Stimulated activated CD4-positive, alpha-beta T cell treated with anti-CD3 and anti-CD28 coated beads, Interleukin-4, amount 100 ng/mL, for 48 hours (primary cell): ENCODE results near the gene DLEC1.

Experiments used
- DNase-seq, 2 donors: peaks; one replicate each; pipeline ENCODE4 v3.0.0-alpha.2; 2020; ENCODE audit warnings: low read depth in 2 of 2

DLEC1 gene

DNA sequence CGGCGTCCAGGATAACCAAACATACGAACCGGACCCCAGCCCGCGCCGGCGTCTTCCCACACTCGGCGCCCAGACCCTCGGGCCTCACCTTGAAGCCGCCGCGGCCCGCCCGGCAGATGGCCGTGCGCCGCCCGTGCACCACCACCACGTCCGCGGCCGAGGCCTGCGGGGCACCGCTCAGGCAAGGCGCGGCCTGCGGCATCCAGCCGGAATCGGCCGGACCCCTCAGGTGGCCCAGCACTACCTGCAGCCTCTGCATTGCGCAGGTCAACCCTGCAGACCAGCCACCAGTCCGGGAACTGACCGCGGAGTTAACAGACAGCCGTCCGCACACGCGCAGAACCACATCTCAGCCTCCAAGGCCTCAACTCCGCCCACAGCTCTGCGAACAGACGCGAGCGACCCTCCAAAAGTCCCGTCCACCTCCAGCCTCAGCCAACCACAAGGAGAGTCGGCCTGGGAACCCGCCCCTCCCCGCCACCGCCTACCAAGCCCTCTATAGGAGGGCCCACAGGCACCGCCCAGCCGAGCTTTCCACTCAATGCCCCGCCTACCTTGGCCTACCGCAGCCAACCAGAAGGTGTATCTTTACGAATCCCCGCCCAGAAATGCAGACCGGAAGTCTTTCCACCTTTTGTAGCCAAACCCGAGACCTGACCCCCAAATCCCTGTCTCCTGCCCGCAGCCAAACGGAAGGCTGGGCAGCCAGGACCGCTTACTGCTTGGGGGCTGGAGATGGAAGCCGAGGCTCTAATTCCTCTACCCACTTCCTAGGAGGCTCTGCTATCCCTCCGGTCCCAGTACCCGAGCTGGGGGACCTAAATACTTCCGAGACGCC, 98.0 kb downstream of the DLEC1 start, which contains the start of gene ACAA1:
Gene ACAA1, minus strand, starts transcription at position 351 of the 838 bp plus-strand sequence. Its CDS starts 92 bp downstream, at position 259.
- DNase-seq: peak; percentile 96 to 99

DNA sequence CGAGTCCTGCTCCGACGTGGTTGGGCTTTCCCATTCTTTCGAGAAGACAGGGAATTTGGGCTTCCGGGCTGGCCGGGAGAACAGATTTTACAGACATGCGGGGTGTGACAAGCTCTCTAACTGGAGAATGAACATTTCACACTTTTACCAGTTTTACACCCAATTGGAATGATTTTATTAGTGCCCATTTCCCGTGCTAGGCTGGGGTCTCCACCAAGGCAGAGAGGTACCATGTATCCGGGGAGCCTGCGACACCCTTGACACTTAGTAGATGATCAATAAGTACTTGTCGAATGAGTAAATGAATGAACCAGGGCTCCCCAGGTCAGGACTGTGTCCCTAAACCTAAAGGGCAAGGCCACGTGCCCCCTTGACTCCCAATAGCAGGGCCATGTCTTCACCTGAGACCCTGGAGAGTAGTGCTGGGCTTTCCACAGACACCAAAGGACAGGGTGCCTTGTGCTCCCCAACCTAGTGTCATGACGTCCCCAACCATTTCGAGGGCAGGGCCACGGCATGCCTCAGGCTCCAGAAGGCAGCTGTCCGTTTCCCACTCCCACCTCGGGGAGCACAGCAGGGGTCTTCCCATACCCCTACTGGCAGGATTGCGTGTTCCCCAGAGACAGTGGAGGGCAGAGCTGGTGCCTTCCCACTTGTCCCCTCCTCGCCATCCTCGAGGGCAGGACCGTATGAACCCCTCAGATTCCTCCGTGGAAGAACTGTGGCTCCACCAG, 98.8 kb downstream of the DLEC1 start:
- peak; percentile 12 to 16 for DNase-seq

- peak; percentile 76 to 79 for DNase-seq
These were observed 99.6 kb downstream of the DLEC1 start, which contains the start of gene MYD88 for GRCh38 chr3:38138349-38139190. MYD88 (plus strand) TSS chr3:38138661; CDS start chr3:38138701, 40 bp downstream.

GRCh38 chr3:38139191-38139590, 100.2 kb downstream of the DLEC1 start:
- DNase-seq: no peak

DNA sequence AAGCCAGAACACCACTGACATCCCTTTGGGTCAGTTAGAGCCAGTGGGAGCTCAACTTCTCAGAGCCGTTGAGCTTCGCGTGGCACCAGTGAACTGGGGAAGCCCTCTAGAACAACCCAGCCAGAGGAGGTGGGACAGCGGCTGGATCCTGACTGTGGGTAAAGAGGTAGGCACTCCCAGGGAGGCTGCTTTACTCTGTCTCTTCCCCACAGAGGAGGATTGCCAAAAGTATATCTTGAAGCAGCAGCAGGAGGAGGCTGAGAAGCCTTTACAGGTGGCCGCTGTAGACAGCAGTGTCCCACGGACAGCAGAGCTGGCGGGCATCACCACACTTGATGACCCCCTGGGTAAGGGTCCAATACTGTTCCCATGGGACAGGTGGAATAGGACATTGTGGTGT, 100.6 kb downstream of the DLEC1 start:
- no peak for DNase-seq

DNA sequence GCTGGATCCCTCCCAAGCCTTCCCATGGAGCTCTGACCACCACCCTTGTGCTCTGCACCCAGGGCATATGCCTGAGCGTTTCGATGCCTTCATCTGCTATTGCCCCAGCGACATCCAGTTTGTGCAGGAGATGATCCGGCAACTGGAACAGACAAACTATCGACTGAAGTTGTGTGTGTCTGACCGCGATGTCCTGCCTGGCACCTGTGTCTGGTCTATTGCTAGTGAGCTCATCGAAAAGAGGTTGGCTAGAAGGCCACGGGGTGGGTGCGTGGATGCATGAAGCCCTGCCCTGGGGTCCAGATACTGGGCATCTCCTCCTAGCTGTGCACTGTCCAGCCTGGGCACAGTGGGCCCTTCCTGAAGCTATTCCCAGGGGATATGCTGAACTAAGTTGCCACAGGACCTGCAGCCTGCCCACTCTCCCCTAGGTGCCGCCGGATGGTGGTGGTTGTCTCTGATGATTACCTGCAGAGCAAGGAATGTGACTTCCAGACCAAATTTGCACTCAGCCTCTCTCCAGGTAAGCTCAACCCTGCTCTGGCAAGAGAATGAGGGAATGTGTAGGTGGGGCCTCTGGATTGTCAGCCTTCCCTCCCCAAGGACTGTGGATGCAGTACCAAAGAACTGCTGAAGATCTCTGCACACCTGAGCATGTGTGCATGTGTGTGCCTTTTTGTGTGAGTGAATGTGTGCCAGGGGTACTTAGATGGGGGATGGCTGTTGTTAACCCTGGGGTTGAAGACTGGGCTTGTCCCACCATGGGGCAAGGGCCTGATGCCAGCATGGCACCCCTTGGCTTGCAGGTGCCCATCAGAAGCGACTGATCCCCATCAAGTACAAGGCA, 101.5 kb downstream of the DLEC1 start:
- DNase-seq: no peak

DNA sequence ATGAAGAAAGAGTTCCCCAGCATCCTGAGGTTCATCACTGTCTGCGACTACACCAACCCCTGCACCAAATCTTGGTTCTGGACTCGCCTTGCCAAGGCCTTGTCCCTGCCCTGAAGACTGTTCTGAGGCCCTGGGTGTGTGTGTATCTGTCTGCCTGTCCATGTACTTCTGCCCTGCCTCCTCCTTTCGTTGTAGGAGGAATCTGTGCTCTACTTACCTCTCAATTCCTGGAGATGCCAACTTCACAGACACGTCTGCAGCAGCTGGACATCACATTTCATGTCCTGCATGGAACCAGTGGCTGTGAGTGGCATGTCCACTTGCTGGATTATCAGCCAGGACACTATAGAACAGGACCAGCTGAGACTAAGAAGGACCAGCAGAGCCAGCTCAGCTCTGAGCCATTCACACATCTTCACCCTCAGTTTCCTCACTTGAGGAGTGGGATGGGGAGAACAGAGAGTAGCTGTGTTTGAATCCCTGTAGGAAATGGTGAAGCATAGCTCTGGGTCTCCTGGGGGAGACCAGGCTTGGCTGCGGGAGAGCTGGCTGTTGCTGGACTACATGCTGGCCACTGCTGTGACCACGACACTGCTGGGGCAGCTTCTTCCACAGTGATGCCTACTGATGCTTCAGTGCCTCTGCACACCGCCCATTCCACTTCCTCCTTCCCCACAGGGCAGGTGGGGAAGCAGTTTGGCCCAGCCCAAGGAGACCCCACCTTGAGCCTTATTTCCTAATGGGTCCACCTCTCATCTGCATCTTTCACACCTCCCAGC, 102.4 kb downstream of the DLEC1 start:
- DNase-seq: no peak

DNA sequence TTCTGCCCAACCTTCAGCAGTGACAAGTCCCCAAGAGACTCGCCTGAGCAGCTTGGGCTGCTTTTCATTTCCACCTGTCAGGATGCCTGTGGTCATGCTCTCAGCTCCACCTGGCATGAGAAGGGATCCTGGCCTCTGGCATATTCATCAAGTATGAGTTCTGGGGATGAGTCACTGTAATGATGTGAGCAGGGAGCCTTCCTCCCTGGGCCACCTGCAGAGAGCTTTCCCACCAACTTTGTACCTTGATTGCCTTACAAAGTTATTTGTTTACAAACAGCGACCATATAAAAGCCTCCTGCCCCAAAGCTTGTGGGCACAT, 102.9 kb downstream of the DLEC1 start:
- DNase-seq: no peak

DNA sequence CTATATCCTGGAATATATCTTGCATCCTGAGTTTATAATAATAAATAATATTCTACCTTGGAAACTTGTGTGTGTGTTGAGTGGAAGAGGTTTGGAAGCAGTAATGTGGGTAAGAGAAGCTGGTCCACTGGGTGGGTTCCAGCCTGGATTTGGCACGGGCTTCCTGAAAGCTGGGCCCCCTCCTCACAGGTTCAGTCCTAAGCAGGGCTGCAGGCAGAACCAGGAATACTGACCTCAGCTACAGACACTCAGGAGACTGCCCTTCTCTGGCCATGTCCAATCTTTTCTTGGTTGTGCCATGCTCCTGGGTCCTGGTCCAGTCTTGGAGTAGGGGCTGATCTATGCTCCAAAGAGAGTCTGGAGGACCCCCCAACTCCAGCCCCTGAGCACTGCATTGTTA, 104.0 kb downstream of the DLEC1 start:
- DNase-seq: no peak

DNA sequence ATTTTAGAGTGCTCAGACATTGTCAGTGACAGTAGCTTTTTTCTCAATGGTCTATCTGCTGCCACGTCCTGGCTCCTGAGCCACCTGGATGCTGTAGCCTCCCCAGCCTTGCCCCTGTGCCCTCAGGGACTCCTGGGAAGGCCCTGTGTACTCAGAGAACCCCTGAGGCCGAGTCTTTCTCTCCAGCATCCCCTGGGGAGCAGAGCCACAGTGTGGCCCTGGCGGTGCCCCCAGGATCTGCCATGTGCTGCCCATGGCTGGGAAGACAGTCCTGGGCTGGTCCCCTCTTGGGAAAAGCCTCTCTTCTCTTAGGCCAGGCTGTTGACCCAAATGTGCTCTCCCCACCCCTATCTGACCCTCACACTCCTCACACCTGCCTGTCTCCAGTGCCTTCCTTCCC, 104.5 kb downstream of the DLEC1 start:
- no peak for DNase-seq

GRCh38 chr3:38146504-38146903, 107.5 kb downstream of the DLEC1 start:
- DNase-seq: no peak

GRCh38 chr3:38147421-38147820, 108.4 kb downstream of the DLEC1 start:
- no peak for DNase-seq

- DNase-seq: no peak
These were observed 109.4 kb downstream of the DLEC1 start for GRCh38 chr3:38148311-38148882.

GRCh38 chr3:38149708-38150107, 110.7 kb downstream of the DLEC1 start:
- no peak for DNase-seq

DNA sequence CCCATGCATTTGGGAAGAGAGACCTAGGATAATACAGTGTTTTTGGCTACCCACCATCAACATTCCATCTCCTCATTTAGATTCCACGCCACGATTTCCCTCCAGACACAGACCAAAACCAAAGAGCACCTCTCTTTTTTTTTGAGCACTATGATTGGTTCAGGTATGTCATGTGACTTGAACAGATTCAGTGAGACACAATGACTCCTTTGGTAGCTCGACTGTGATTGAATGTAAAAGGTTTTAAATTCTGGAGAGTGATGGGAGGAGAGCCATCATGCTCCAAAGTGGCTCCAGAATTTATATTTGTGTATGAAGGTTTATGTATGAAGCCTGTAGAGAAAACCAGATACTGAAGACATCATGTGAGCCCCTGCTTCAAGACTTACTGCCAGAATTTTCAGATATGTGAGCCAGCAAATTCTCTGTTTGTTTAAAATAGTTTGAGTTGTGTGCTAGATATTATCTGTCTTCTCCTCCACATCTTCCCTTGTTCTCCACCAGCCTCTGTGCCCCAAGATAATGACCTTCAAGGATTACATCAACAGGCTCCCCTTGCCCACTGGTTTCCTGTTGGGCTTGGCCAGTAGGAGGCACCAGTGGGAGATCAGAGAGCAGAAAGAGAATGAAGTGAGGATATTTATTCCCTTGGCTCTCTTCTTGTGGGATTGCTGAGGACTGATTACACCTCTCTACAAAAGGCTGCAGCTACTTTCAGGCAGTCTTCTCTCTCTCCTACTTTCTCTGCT, 111.9 kb downstream of the DLEC1 start:
- DNase-seq: no peak

DNA sequence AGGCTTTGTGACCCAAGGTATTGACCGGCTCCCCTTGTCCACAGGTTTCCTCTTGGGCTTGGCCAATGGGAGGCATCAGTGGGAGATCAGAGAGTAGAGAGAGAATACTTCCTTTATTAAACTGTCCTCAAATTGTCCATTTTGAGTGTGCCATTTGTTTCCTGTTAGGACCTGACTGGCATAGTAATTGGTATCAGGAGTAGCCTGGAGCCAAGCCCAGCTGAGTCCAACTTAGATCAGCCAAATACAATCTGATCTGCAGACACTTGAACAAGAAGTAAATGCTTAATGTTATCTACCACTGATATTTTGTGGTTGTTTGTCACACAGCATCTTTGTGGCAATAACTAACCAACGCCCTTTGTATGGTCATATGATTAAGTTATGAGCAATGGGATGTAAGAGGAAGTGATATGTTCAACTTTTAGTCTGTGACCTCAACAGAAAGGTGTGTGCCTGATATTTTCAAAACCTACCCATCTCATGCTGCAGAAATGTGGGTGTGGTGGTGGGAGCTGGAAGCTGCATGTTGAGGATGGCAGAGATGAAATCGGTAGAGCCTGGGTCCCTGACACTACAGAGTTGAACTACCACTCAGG, 112.8 kb downstream of the DLEC1 start:
- DNase-seq: no peak

DNA sequence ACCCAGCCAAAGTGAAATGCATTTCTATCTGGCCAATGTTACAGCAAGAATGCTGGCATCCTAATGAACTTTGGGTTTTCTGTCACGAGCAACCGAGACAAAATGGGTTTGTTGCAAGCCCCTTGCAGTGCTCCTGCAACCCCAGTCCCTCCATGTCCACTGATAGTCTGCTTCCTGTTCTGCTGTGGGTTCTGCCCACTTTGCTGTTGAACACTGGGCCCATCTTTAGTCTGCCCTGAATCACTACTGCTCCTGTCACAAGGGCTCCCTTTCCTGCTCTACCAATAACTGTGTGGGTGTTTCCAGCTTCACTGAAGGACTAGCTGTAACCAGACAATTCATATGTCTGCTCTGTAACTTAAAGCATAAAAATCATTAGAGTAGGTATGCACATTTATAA, 113.6 kb downstream of the DLEC1 start:
- no peak for DNase-seq

GRCh38 chr3:38153221-38153620, 114.2 kb downstream of the DLEC1 start:
- no peak for DNase-seq

DNA sequence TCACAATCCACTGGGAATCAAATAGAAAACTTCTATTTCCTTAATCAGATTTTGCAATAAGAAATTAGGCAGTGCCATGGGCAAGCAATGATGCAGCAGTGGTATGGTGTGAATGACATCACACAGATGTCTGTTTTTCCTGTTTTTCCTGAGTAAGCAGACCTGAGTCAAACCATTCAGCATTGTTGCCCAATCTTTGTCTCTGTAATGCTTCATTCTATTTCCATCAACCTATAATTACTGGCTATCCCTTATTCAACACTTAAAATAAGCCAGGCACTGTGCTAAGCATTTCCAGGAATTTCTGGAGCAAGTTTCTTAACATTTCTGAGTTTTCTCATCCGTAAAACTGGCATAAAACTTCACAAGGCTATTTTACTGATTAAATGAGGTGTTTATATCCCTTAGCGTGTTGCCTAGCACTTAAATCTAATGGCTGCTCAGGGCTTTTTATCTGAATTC, 115.1 kb downstream of the DLEC1 start:
- no peak for DNase-seq
